NT2/D1 (cell line): Measurements from ENCODE around the gene GPR21.

ENCODE experiments used
- DNase-seq: peaks from one replicate; pipeline ENCODE4 v3.0.0-alpha.2; 2011; ENCODE audit warnings: low read depth, low spot score
- H3K27me3 ChIP-seq: 2 replicates; pipeline ENCODE4 v1.6.0; 2011; ENCODE audit warnings: mild to moderate bottlenecking; ENCODE audit not compliant: insufficient read length, insufficient read depth
- H3K36me3 ChIP-seq: 2 replicates; pipeline ENCODE4 v1.6.1; 2011; ENCODE audit warnings: mild to moderate bottlenecking, low read length, mixed read lengths; ENCODE audit not compliant: insufficient read depth, insufficient read length
- H3K4me1 ChIP-seq: 2 replicates; pipeline ENCODE4 v1.5.1; 2011; ENCODE audit not compliant: insufficient read depth, insufficient read length
- H3K4me3 ChIP-seq: 2 replicates; pipeline ENCODE4 v1.5.1; 2011; ENCODE audit warnings: low read depth; ENCODE audit not compliant: insufficient read length
- H3K9ac ChIP-seq: 2 replicates; pipeline ENCODE4 v1.6.0; 2011; ENCODE audit warnings: low read depth; ENCODE audit not compliant: insufficient read length
- H3K9me3 ChIP-seq: 2 replicates; pipeline ENCODE4 v1.5.1; 2011; ENCODE audit warnings: mild to moderate bottlenecking, low read length; ENCODE audit not compliant: insufficient read depth
- SUZ12 ChIP-seq: IDR thresholded peaks from 2 replicates; pipeline ENCODE4 v1.6.1; 2011; ENCODE audit not compliant: insufficient read length, insufficient read depth; ENCODE audit errors: extremely low read depth
- YY1 ChIP-seq: IDR thresholded peaks from 2 replicates; pipeline ENCODE4 v1.6.1; 2011; ENCODE audit not compliant: insufficient read length, insufficient read depth
- ZNF274 ChIP-seq: IDR thresholded peaks from 2 replicates; pipeline ENCODE4 v1.6.1; 2011; ENCODE audit warnings: mild to moderate bottlenecking, low read depth, low read length

Gene GPR21

DNA sequence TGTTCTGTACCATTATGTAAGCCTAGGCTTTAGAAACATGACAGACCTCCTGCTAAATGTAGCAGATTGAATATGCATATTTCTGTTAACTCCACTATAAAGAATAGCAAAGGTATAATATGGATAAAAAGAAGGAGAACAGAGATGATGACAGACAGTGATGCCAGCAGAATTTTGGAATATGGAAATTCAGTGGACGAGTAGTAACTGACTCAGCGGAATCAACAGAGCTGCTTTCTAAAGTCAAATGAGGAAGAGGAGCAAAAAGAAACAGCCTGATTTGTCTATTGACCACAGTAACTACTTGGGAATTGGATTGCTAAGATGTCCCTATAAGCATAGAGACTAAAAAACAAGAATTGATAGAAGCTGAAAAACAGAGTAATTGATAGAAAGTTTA, 8.0 kb downstream of the GPR21 start:
- Histone ChIP-seq H3K9me3 (no peaks in the 10 kb centered on the region), H3K36me3 (peaks cover 7% of the 10 kb centered on the region), H3K4me3 (no peak overlapping the region), H3K27me3 (no peaks in the 10 kb centered on the region), H3K4me1 (no peaks in the 10 kb centered on the region), H3K9ac (no peak overlapping the region)
- DNase-seq = no peak
- no peak for TF ChIP-seq ZNF274
- no peak for TF ChIP-seq SUZ12
- TF ChIP-seq YY1 = no peak

DNA sequence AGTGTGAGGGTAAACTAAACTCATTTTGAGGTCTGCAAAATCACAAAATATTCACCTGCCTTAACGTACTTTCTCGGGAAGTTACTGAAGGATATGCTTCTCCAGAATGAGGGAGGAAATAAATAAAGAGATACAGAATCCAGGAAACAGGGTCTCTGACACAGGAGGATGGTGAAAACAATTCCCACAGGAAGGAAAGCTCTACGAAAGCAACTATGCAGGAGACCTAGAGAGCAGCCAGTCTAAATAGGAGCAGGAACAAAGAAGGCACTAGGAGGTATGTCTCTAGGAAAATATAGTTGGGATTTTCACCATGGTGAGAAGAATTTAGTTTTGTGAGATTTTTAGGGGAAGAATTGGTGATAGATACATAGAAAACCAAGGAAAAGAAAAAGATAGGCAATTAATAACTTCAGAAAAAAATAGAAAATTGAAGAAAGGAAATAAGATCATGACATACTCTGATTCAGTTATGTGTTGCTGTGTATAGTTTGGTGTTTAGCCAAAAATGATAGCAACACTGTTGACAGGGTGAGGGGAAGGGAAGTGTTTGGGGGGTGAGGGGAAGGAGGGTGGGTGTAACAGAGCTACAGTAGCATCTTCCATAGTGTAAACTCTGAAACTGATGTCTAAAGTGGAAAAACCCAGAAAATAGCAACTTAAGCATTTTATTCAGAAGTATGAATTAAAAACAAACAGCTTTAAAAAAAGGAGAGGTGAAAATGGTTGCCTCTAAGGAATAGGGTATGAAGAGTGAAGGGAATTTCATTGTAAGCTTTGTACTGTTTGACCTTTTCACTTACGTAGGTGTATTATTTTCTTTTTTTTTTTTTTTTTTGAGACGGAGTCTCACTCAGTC, 9.8 kb downstream of the GPR21 start:
- DNase-seq = no peak
- Histone ChIP-seq H3K27me3 (no peaks in the 10 kb centered on the region), H3K9ac (no peak overlapping the region), H3K9me3 (no peaks in the 10 kb centered on the region), H3K4me1 (no peaks in the 10 kb centered on the region), H3K36me3 (peaks cover 7% of the 10 kb centered on the region), H3K4me3 (no peak overlapping the region)
- TF ChIP-seq ZNF274 (no peak), SUZ12 (no peak), YY1 (no peak)

DNA sequence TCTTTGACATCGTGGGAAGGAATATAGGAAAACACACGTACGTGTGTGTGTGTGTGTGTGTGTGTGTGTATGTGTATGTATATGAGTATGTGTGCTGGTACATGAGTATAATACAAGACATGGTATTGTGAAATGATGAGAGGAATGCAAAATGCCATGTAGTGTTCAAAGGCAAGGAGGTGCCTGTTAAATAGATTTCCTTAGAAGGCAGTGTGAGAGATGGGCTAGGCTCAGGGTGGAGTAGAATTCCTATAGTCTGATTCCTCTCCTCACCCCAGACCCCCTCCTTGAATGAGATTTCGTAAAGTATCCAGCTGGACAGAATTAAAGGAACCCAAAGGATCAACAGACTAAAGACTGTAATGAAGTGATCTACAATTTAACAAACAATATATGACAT, 11.1 kb downstream of the GPR21 start:
- peaks cover 14% of the 10 kb centered on the region for H3K36me3 ChIP-seq
- no peak for DNase-seq
- H3K4me1 ChIP-seq = no peaks in the 10 kb centered on the region
- H3K4me3 ChIP-seq = no peak overlapping the region
- no peak overlapping the region for H3K9ac ChIP-seq
- TF ChIP-seq YY1 = no peak
- no peak for TF ChIP-seq SUZ12
- TF ChIP-seq ZNF274 = no peak
- H3K9me3 ChIP-seq = no peaks in the 10 kb centered on the region
- no peaks in the 10 kb centered on the region for H3K27me3 ChIP-seq

GRCh38 chr9:123046406-123047195, 13.1 kb downstream of the GPR21 start:
- Histone ChIP-seq H3K4me3 (no peak overlapping the region), H3K9me3 (no peaks in the 10 kb centered on the region), H3K4me1 (no peaks in the 10 kb centered on the region), H3K9ac (no peak overlapping the region), H3K36me3 (peaks cover 21% of the 10 kb centered on the region), H3K27me3 (no peaks in the 10 kb centered on the region)
- TF ChIP-seq YY1 = no peak
- no peak for TF ChIP-seq ZNF274
- no peak for TF ChIP-seq SUZ12
- DNase-seq = no peak

GRCh38 chr9:123048748-123049147, 15.3 kb downstream of the GPR21 start:
- Histone ChIP-seq H3K4me3 (no peak overlapping the region), H3K36me3 (peaks cover 16% of the 10 kb centered on the region), H3K9ac (no peak overlapping the region), H3K4me1 (no peaks in the 10 kb centered on the region), H3K9me3 (no peaks in the 10 kb centered on the region), H3K27me3 (no peaks in the 10 kb centered on the region)
- TF ChIP-seq SUZ12 = no peak
- no peak for TF ChIP-seq YY1
- TF ChIP-seq ZNF274 = no peak
- no peak for DNase-seq

GRCh38 chr9:123049589-123050222, 16.2 kb downstream of the GPR21 start:
- no peak for DNase-seq
- TF ChIP-seq ZNF274 = no peak
- TF ChIP-seq YY1 = no peak
- TF ChIP-seq SUZ12 = no peak
- Histone ChIP-seq H3K9me3 (no peaks in the 10 kb centered on the region), H3K9ac (no peak overlapping the region), H3K27me3 (no peaks in the 10 kb centered on the region), H3K4me3 (no peak overlapping the region), H3K36me3 (peaks cover 17% of the 10 kb centered on the region), H3K4me1 (no peaks in the 10 kb centered on the region)
